Erythroblast (primary cell): Measurements from ENCODE around the gene HACE1.

Source experiments
- GATA1 ChIP-seq: IDR thresholded peaks from 2 replicates; pipeline ENCODE4 v1.6.1; 2011; ENCODE audit warnings: low read depth, mild to moderate bottlenecking, control low read depth, low read length, moderate library complexity
- POLR2A ChIP-seq: IDR thresholded peaks from 2 replicates; pipeline ENCODE4 v1.6.1; 2011; ENCODE audit warnings: mild to moderate bottlenecking, low read length

- TF ChIP-seq POLR2A: no peak
- no peak for TF ChIP-seq GATA1
Measured at GRCh38 chr6:104704191-104704590, 155.5 kb downstream of the HACE1 start.
